ENCODE measurements around the gene KIAA0513.
"Not testable (repeated sequence)": the region's sequence is repeated elsewhere in the genome, so short reads cannot be mapped to it uniquely, and the experiment has no call there.

The KIAA0513 gene

GRCh38 chr16:85120006-85120340 lies 92.4 kb downstream of the KIAA0513 start:
- DNase-seq: no peak

- not testable (repeated sequence) for DNase-seq
These were observed 95.8 kb downstream of the KIAA0513 start for GRCh38 chr16:85123441-85123840.

- DNase-seq: no peak
These were observed 96.5 kb downstream of the KIAA0513 start for GRCh38 chr16:85123891-85124635.

DNA sequence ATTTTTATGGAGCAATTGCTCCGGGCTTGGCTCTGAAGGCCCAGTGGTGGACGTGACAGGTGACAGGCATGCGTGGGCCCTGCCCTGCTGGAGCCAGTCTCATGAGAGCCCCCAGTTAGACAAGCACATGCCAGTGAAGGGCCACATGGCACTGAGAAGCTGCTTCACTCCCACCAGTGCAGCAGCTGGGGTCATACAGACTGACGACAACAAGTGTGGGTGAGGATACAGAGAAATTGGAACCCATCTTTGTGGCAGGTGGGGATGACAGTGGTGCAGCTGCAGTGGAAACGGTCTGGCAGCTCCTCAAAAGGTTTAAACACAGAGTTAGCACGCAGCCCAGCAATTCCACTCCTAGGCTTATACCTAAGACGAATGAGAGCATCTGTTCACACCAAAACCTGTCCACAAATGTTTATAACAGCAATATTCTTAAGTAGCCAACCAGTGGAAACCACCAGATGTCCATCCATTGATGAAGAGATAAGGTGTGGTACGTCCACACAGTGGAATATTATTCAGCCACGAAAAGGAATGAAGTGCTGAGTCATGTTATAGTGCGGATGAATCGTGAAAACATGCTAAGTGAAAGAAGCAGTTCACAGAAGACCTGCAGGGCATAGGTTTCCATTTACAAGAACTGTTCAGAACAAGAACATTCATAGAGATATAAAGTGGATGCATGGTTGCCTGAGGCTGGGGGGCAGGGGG lies 97.2 kb downstream of the KIAA0513 start:
- DNase-seq: no peak

DNA sequence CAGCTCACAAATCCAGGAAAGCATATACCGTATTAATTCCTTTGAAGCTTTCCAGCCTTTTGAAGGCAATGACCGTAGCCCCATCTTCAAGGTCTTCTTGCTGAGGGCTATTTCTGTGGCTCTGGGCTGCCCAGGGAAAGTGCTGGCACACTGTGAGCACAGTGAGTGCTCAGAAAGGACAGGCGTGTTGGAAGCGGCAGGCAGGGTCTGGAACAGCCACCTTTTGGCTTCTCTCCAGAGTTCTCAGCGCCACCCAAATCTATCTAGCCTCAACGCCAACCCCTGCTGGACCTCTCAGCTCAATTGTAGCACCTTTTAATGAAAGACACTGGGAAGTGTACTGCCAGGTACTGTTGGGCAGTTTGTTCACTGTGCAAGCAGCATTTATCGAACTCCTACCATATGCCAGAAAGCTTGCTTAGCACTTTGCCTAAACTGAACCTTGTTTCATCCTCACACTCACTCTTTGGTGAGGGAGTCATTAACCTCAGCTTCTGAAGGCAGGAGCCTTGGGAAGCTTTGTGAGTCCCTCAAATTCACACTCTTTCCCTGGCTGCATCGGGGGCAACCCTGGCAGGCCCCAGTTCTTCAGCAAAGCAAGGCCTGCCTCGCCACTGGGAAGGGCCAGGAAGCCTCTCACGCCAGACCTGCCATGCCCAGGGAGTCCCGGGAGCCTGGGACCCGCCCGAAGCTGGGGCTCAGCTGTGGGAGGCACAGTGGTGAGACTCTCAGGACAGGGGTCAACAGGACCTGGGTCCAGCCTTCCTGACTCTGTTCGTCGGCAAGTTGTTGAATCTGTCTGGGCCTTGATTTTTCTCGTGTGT lies 98.2 kb downstream of the KIAA0513 start:
- DNase-seq: no peak

GRCh38 chr16:85126394-85126704 lies 98.8 kb downstream of the KIAA0513 start:
- no peak for DNase-seq

DNA sequence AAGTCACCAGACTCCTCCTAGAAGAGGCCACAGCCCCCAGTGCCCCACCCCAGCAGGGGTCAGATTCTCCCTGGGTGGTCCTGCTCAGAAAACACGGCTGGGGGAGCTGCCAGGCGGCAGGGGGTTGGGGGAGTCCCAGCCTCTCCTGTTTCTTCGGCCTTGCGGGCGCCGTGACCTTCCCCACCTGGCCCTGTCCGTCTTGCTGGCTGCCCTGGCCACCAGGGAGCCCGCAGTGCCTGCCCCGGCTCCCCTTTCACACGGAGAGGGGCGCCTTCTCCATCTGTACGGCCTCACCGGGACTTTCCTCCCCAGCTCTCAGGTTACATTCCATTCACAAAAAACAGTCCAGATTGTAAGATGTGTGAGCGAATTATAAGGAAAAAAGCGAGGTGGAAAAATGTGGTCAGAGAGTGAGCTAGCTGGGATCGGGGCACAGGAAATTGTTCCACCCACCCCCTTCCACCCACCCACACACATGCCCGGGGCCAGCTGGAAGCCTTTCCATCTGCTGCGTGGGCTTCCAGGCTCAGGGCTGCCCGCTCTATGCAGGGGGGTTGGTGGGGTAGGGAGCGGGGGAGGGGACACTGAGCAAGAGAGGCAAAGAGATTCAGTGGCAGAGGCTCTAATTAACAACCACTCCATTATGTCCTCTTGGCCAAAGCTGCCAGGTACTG lies 99.2 kb downstream of the KIAA0513 start:
- no peak for DNase-seq

DNA sequence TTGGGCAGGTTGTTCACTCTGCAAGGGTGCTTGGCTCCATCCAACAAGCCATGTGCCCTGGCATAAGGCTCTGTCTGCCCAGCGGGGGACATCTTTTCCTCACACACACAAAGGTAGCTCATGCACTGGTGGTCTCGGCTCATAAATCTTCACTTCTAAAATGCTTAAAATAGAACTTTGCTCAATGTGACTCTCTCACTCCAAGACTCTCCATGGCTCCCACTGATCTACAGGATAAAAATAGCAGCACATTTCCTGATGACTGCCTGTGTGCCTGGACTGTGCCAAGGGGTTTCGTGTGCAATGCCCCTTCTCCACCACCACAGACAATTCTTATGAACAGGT lies 99.8 kb downstream of the KIAA0513 start:
- DNase-seq: no peak

DNA sequence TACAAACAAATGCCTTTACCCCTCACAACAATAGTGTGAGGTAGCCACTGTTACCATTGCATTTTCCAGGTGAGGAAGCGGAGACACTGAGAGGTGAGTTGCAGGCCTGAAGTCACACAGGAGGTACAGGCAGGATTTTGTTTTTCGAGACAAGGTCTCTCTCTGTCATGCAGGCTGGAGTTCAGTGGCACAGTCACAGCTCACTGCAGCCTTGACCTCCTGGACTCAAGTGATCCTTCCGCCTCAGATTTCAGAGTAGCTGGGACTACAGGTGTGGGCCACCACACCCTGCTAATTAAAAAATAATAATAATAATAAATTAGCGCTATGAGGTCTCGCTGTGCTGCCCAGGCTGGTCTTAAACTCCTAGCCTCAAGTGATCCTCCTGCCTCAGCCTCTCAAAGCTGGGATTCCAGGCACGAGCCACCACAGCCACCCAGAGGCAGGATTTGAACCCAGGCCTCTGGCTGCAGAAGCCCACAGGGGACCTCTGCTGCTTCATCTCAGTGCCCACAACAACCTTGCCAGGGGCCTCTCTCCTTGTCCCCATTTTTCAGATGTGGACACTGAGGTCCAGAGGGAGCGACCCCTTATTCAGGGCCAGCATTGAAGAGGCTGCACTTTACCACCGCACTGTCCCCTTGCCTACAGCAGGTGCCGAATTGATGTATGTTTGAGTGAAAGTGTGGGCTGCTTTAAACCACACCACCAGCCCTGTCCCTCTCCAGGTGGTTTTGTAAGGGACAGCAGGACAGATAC lies 100.7 kb downstream of the KIAA0513 start:
- DNase-seq: no peak

GRCh38 chr16:85129876-85130704 lies 102.5 kb downstream of the KIAA0513 start:
- no peak for DNase-seq

GRCh38 chr16:85130705-85131028 lies 103.1 kb downstream of the KIAA0513 start:
- no peak for DNase-seq

- no peak for DNase-seq
These were observed 105.1 kb downstream of the KIAA0513 start for GRCh38 chr16:85132456-85133289.

DNA sequence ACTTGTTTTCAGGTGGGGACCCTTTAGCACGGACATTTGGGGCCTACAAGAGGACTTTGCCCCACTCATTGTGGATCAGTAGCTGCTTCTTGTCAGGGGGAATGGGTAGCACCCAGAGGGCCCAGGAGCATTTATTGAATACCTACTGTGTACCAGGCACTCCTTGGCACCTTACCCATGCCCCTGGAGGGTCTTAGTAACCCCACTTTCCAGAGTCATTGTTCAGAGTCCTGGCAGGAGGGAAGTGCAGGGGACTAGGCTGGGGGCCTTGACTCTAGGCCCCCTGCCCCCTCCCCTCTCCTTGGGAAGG lies 105.7 kb downstream of the KIAA0513 start:
- no peak for DNase-seq

DNA sequence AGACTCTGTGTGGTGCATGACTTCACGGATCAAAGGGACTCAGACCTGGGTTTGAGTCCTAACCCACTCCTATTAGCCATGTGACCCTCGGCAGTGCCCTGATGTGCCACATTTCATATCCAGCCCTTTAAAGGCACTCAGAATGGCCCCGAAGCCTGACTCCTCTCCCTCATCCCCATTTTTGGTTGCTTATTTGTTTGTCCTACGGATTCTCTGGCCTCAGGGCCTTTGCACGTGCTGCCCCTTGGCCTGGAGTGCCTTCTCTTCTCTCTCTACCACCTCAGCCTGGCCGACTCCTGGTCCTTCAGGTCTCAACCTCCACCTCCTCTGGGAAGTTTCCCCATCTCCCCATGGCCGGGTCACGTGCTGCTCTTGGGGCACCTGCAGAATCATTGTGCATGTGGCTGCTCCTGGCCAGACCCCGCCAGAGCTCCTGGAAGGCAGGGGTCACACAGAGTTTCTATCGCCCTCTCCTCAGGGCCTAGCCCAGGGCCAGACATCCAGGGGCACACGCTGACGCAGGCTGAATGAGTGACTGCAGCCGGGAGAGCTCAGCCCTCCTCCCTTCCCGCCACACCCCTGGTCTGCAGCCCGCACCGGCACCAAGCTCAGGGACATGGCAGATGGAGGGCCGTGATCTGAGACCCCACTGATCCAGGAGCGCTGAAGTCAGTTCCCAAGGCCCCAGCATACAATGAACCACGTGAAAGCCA lies 106.6 kb downstream of the KIAA0513 start:
- DNase-seq: no peak

DNA sequence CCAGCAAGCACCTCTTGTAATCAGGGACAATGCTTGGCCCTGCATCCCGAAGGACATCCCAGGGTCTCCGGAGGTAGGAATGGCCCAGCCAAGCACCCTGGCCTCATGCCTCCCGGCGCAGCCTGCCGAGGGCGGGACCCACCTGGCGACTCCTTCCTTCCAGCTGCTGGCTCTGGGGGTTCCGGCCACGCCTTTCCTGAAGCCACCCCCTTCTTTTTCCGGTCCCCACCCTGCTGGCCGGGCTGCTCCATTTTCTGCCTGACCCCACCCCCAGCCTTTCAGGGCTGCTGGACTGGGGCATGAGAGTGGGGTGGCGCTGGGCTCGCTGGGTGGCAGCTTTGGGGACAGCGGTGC lies 107.2 kb downstream of the KIAA0513 start:
- DNase-seq: no peak

GRCh38 chr16:85136213-85136701 lies 108.7 kb downstream of the KIAA0513 start:
- no peak for DNase-seq

DNA sequence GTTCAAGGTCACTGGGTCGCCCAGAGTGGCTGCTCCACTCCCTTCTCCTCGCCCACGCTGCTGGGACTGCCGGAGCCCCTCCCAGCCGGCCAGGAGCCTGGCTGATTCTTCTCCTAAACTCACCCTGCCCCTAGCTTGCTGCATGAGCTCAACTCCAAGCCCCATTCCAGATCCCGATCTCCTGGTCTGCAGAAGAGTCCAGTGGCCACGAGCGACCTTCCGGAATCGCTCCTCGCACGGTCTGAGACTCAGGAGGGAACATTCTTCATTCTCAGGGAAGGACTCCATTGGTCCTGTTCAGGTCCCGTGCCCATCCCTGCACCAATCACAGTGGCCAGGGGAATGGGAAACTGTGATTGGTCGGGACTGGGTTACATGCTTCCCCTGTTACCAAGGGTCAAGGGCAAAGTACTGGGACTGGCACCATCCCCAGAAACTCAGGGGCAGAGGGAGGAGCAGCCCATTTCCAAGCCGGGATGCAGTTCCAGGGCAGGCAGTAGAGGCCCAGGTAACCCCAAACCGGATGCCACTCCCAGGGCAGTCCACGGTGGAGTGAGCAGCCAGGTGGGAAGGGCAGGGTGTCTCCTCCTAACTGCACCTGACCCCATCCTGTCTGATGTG lies 109.2 kb downstream of the KIAA0513 start:
- DNase-seq: no peak

- no peak for DNase-seq
These were observed 109.9 kb downstream of the KIAA0513 start for GRCh38 chr16:85137323-85138072.

Measured in activated CD4-positive, alpha-beta T cell treated with anti-CD3 and anti-CD28 coated beads, Interleukin-2, amount 50 U/mL, for 16 hours (primary cell).